Naive thymus-derived CD4-positive, alpha-beta T cell (primary cell): ENCODE measurements around the gene ITGAL. TPM values are rescaled to one million over a fixed set of nuclear protein-coding genes. Genes with fewer than 3 reads are reported as not detected.

Experiments used
- ATAC-seq: fragments of 150-1000 bp; cut with Tn5 transposase; 2 replicates; pipeline ENCODE4 v1.10.0; 2021; ENCODE audit warnings: mild to moderate bottlenecking, moderate library complexity
- CTCF ChIA-PET: fragments of 350-600 bp; sonication (Branson Sonifier 250); formaldehyde crosslinking; loops from one replicate; lab custom pipeline; 2021; ENCODE audit warnings: antibody characterized with exemption; lab: Charles Lee
- POLR2A ChIA-PET: fragments of 350-600 bp; sonication (Branson Sonifier 250); formaldehyde crosslinking; loops from one replicate; lab custom pipeline; 2021; ENCODE audit warnings: antibody characterized with exemption, inconsistent platforms; lab: Charles Lee
- DNase-seq, 9 donors: peaks; one replicate each; pipeline versions ENCODE4 v3.0.0 to v3.0.0-alpha.2; 2020 to 2022; ENCODE audit warnings: mixed read lengths in 1 of 9
- H3K27ac ChIP-seq: one replicate; pipeline ENCODE4 v1.7.0; 2013; ENCODE audit warnings: mild to moderate bottlenecking, low read depth, low read length, moderate library complexity
- H3K27me3 ChIP-seq, 2 donors: one replicate each; pipeline ENCODE4 v1.7.0; 2013; ENCODE audit warnings: low read length in 2 of 2, mild to moderate bottlenecking in 2 of 2, moderate library complexity in 2 of 2; ENCODE audit not compliant: control insufficient read depth in 2 of 2, insufficient read depth in 2 of 2
- H3K36me3 ChIP-seq, 3 experiments: 1 replicate in 2 of 3; 2 replicates in 1 of 3; pipeline ENCODE4 v1.7.0; 2013; ENCODE audit warnings: low read length in 3 of 3, mild to moderate bottlenecking in 3 of 3, moderate library complexity in 1 of 3; ENCODE audit not compliant: insufficient read depth in 3 of 3, control insufficient read depth in 2 of 3
- H3K4me1 ChIP-seq, 2 donors: one replicate each; pipeline ENCODE4 v1.7.0; 2013; ENCODE audit warnings: low read length in 2 of 2, mild to moderate bottlenecking in 2 of 2, moderate library complexity in 1 of 2; ENCODE audit not compliant: control insufficient read depth in 2 of 2, insufficient read depth in 2 of 2
- H3K4me3 ChIP-seq: 2 replicates; pipeline ENCODE4 v1.7.0; 2013; ENCODE audit warnings: mild to moderate bottlenecking, low read length
- H3K9me3 ChIP-seq, 3 experiments: 1 replicate in 2 of 3; 2 replicates in 1 of 3; pipeline ENCODE4 v1.7.0; 2013; ENCODE audit warnings: low read length in 3 of 3; ENCODE audit not compliant: control insufficient read depth in 2 of 3
- H3K27ac Mint-ChIP-seq, 9 donors: one replicate each; pipeline ENCODE4 v1.8.0; 2020 to 2022; ENCODE audit warnings: mixed read lengths in 9 of 9, mild to moderate bottlenecking in 8 of 9, moderate library complexity in 5 of 9, inconsistent platforms in 2 of 9
- H3K27me3 Mint-ChIP-seq, 5 donors: one replicate each; pipeline ENCODE4 v1.8.0; 2021 to 2022; ENCODE audit warnings: mixed read lengths in 5 of 5, mild to moderate bottlenecking in 1 of 5
- H3K36me3 Mint-ChIP-seq, 5 donors: one replicate each; pipeline ENCODE4 v1.8.0; 2020 to 2022; ENCODE audit warnings: mixed read lengths in 5 of 5, mild to moderate bottlenecking in 3 of 5, inconsistent platforms in 1 of 5
- H3K4me1 Mint-ChIP-seq, 7 donors: one replicate each; pipeline ENCODE4 v1.8.0; 2020 to 2022; ENCODE audit warnings: mixed read lengths in 7 of 7, mild to moderate bottlenecking in 3 of 7, inconsistent platforms in 1 of 7
- H3K4me3 Mint-ChIP-seq, 10 donors: one replicate each; pipeline ENCODE4 v1.8.0; 2020 to 2022; ENCODE audit warnings: mild to moderate bottlenecking in 10 of 10, mixed read lengths in 10 of 10, moderate library complexity in 6 of 10, inconsistent platforms in 2 of 10
- H3K9me3 Mint-ChIP-seq, 11 donors: one replicate each; pipeline ENCODE4 v1.8.0; 2020 to 2022; ENCODE audit warnings: mixed read lengths in 11 of 11, mild to moderate bottlenecking in 4 of 11, inconsistent platforms in 1 of 11, moderate library complexity in 1 of 11
- intact Hi-C, 2 donors: fragments of 100-400 bp; cut with micrococcal nuclease; formaldehyde crosslinking; loops; one replicate each; pipeline ENCODE4 v1.15.1; 2023
- polyA plus RNA-seq, 2 donors: library from polyadenylated mRNA; unstranded; fragments of 300-500 nt; fragmentation: Illumina TruSeq; gene quantifications; one replicate each; pipeline ENCODE4 v1.2.3, GENCODE V29; 2021
- total RNA-seq, 6 experiments: library from RNA in 5 of 6; stranded (reverse) in 5 of 6; gene quantifications; 1 replicate in 5 of 6; 2 replicates in 1 of 6; pipeline ENCODE4 v1.2.3 and lab custom pipeline; 2021 to 2026

The ITGAL gene
- total and polyA plus RNA-seq, 7 experiments from 2014 or later = 110 to 629 (median 411) TPM

- intact Hi-C loops = loop anchor here (1.0 to 5.0 kb wide), 10 partner anchors 14 to 206 kb away; partner anchors contain the start of genes DCTPP1 (in 2 of the 2), ZNF747 (in 2 of the 2), ITGAL (in 1 of the 2) and PRR14 (in 1 of the 2)
- ChIA-PET CTCF (interaction anchor here (0.6 to 1.7 kb wide), 6 partner anchors 13 to 625 kb away, joined by 3 to 6 read pairs (median 4); partner anchors contain the start of genes DCTPP1 and ZNF747), POLR2A (interaction anchor here (0.8 to 20.1 kb wide), 17 partner anchors 13 to 198 kb away, joined by 3 to 374 read pairs (median 4); partner anchors contain the start of genes DCTPP1, ITGAL, ZNF688 and ZNF747)
- Mint-ChIP-seq H3K27me3 (no peaks in the 10 kb centered on the region), H3K9me3 (peaks cover 0 to 4% (median 2%) of the 10 kb centered on the region in 11 donors), H3K36me3 (peaks cover 5 to 26% (median 19%) of the 10 kb centered on the region in 5 donors), H3K4me3 (peak overlapping the region; percentile 81 to 97 (median 90)), H3K27ac (peak overlapping the region in 6 of 9 donors; percentile 28 to 77 (median 51)), H3K4me1 (peaks cover 25 to 39% (median 36%) of the 10 kb centered on the region in 7 donors)
- Histone ChIP-seq H3K9me3 (no peaks in the 10 kb centered on the region), H3K36me3 (peaks cover 0 to 5% (median 4%) of the 10 kb centered on the region in 3 experiments), H3K4me3 (peak overlapping the region; percentile 97), H3K27ac (peak overlapping the region; percentile 92), H3K4me1 (peaks cover 18 to 27% of the 10 kb centered on the region in 2 donors), H3K27me3 (no peaks in the 10 kb centered on the region)
- DNase-seq (no peak), ATAC-seq (no peak)
These were observed 28.1 kb upstream of the ITGAL start for GRCh38 chr16:30444231-30445148.

- H3K4me3 ChIP-seq = peak overlapping the region; percentile 97
- Mint-ChIP-seq H3K9me3 (peaks cover 0 to 4% (median 2%) of the 10 kb centered on the region in 11 donors), H3K36me3 (peaks cover 5 to 26% (median 19%) of the 10 kb centered on the region in 5 donors), H3K27ac (peak overlapping the region in 5 of 9 donors; percentile 28 to 77 (median 62)), H3K4me1 (peaks cover 25 to 43% (median 38%) of the 10 kb centered on the region in 7 donors), H3K27me3 (no peaks in the 10 kb centered on the region), H3K4me3 (peak overlapping the region; percentile 81 to 97 (median 90))
- ATAC-seq = no peak
- peaks cover 0 to 5% (median 4%) of the 10 kb centered on the region in 3 experiments for H3K36me3 ChIP-seq
- H3K27ac ChIP-seq = peak overlapping the region; percentile 92
- no peak for DNase-seq
- POLR2A ChIA-PET = interaction anchor here (0.8 to 20.1 kb wide), 14 partner anchors 12 to 198 kb away, joined by 3 to 374 read pairs (median 4); partner anchors contain the start of genes DCTPP1, ITGAL, ZNF688 and ZNF747
- no peaks in the 10 kb centered on the region for H3K27me3 ChIP-seq
- intact Hi-C loops = loop anchor here (1.0 to 5.0 kb wide), 10 partner anchors 14 to 205 kb away; partner anchors contain the start of genes DCTPP1 (in 2 of the 2), ZNF747 (in 2 of the 2), ITGAL (in 1 of the 2) and PRR14 (in 1 of the 2)
- CTCF ChIA-PET = interaction anchor here (0.9 to 1.7 kb wide), 3 partner anchors 13 to 90 kb away, joined by 3 to 6 read pairs (median 5); partner anchors contain the start of gene ZNF747
- no peaks in the 10 kb centered on the region for H3K9me3 ChIP-seq
- peaks cover 20 to 31% of the 10 kb centered on the region in 2 donors for H3K4me1 ChIP-seq
These were observed 27.5 kb upstream of the ITGAL start for GRCh38 chr16:30445149-30445407.

GRCh38 chr16:30445408-30446202, 26.9 kb upstream of the ITGAL start, which contains the start of gene SEPHS2:
Gene SEPHS2, minus strand, starts transcription at chr16:30445874. Its CDS starts 147 bp downstream, at chr16:30445727.
- Histone ChIP-seq H3K27me3 (no peaks in the 10 kb centered on the region), H3K27ac (peak within 1 kb of the TSS; percentile 92), H3K4me1 (peaks cover 26 to 37% of the 10 kb centered on the region in 2 donors), H3K4me3 (peak within 1 kb of the TSS; percentile 97), H3K36me3 (peaks cover 0 to 5% (median 4%) of the 10 kb centered on the region in 3 experiments), H3K9me3 (no peaks in the 10 kb centered on the region)
- Mint-ChIP-seq H3K27ac (peak within 1 kb of the TSS; percentile 90 to 98 (median 96)), H3K4me1 (peaks cover 30 to 47% (median 41%) of the 10 kb centered on the region in 7 donors), H3K27me3 (no peaks in the 10 kb centered on the region), H3K4me3 (peak within 1 kb of the TSS; percentile 85 to 97 (median 95)), H3K9me3 (peaks cover 0 to 4% (median 2%) of the 10 kb centered on the region in 11 donors), H3K36me3 (peaks cover 5 to 26% (median 19%) of the 10 kb centered on the region in 5 donors)
- CTCF ChIA-PET = interaction anchor here (0.9 to 2.2 kb wide), 4 partner anchors 14 to 90 kb away, joined by 3 to 7 read pairs (median 6); partner anchors contain the start of gene ZNF747
- DNase-seq = peak; percentile 84 to 96 (median 94)
- intact Hi-C loops = loop anchor here (1.0 to 5.0 kb wide), 10 partner anchors 13 to 205 kb away; partner anchors contain the start of genes DCTPP1 (in 2 of the 2), ZNF747 (in 2 of the 2), ITGAL (in 1 of the 2) and PRR14 (in 1 of the 2)
- POLR2A ChIA-PET = interaction anchor here (0.7 to 20.1 kb wide), 17 partner anchors 12 to 197 kb away, joined by 3 to 374 read pairs (median 4); partner anchors contain the start of genes DCTPP1, ITGAL, ZNF688 and ZNF747
- peak; percentile 96 for ATAC-seq

- ChIA-PET POLR2A (interaction anchor here (0.7 to 20.1 kb wide), 7 partner anchors 11 to 122 kb away, joined by 3 to 374 read pairs (median 7); partner anchors contain the start of genes ITGAL and ZNF747), CTCF (interaction anchor here (0.7 to 2.2 kb wide), 3 partner anchors 27 to 89 kb away, joined by 3 to 7 read pairs (median 4); no protein-coding TSS in a partner anchor)
- H3K27me3 Mint-ChIP-seq = no peaks in the 10 kb centered on the region
- peaks cover 35 to 52% (median 47%) of the 10 kb centered on the region in 7 donors for H3K4me1 Mint-ChIP-seq
- peaks cover 0 to 5% (median 4%) of the 10 kb centered on the region in 3 experiments for H3K36me3 ChIP-seq
- peak overlapping the region; percentile 90 to 98 (median 96) for H3K27ac Mint-ChIP-seq
- ATAC-seq (no peak), DNase-seq (no peak)
- peaks cover 29 to 43% of the 10 kb centered on the region in 2 donors for H3K4me1 ChIP-seq
- H3K9me3 Mint-ChIP-seq = peaks cover 0 to 4% (median 2%) of the 10 kb centered on the region in 11 donors
- peak overlapping the region; percentile 97 for H3K4me3 ChIP-seq
- no peaks in the 10 kb centered on the region for H3K27me3 ChIP-seq
- H3K36me3 Mint-ChIP-seq = peaks cover 5 to 26% (median 19%) of the 10 kb centered on the region in 5 donors
- intact Hi-C loops = loop anchor here in 1 of 2 donors (5.0 kb wide), 1 partner anchor 186 kb away; no protein-coding TSS in a partner anchor
- peak overlapping the region; percentile 85 to 97 (median 95) for H3K4me3 Mint-ChIP-seq
- H3K9me3 ChIP-seq = no peaks in the 10 kb centered on the region
- H3K27ac ChIP-seq = peak overlapping the region; percentile 92
These were observed 26.3 kb upstream of the ITGAL start for GRCh38 chr16:30446203-30446595.

- no peak overlapping the region for H3K4me3 ChIP-seq
- H3K36me3 Mint-ChIP-seq = peaks cover 5 to 24% (median 19%) of the 10 kb centered on the region in 5 donors
- H3K27me3 ChIP-seq = no peaks in the 10 kb centered on the region
- intact Hi-C loops = loop anchor here in 1 of 2 donors (5.0 kb wide), 1 partner anchor 185 kb away; no protein-coding TSS in a partner anchor
- POLR2A ChIA-PET = interaction anchor here (1.2 to 20.1 kb wide), 5 partner anchors 10 to 88 kb away, joined by 3 to 374 read pairs (median 25); partner anchors contain the start of genes ITGAL and ZNF747
- DNase-seq = no peak
- H3K4me3 Mint-ChIP-seq = peak overlapping the region in 1 of 10 donors; percentile 64
- H3K27ac Mint-ChIP-seq = peak overlapping the region in 2 of 9 donors; percentile 27 to 51
- H3K4me1 ChIP-seq = peaks cover 33 to 47% of the 10 kb centered on the region in 2 donors
- no peak for ATAC-seq
- H3K9me3 ChIP-seq = no peaks in the 10 kb centered on the region
- CTCF ChIA-PET = interaction anchor here (0.7 to 2.2 kb wide), 3 partner anchors 10 to 88 kb away, joined by 3 to 7 read pairs (median 5); no protein-coding TSS in a partner anchor
- H3K27me3 Mint-ChIP-seq = no peaks in the 10 kb centered on the region
- peaks cover 39 to 57% (median 53%) of the 10 kb centered on the region in 7 donors for H3K4me1 Mint-ChIP-seq
- peaks cover 0 to 5% (median 4%) of the 10 kb centered on the region in 3 experiments for H3K36me3 ChIP-seq
- no peak overlapping the region for H3K27ac ChIP-seq
- peaks cover 0 to 4% (median 2%) of the 10 kb centered on the region in 11 donors for H3K9me3 Mint-ChIP-seq
These were observed 24.9 kb upstream of the ITGAL start for GRCh38 chr16:30447512-30448226.
